Activated T-cell treated with anti-CD3 and anti-CD28 coated beads for 1 hour (primary cell): ENCODE data around the gene STK16.
"Not testable (repeated sequence)": the region's sequence is repeated elsewhere in the genome, so short reads cannot be mapped to it uniquely, and the experiment has no call there.

ENCODE experiments used
- DNase-seq: peaks from one replicate; pipeline ENCODE4 v3.0.0-alpha.2; 2020; ENCODE audit warnings: low read depth

Gene STK16

GRCh38 chr2:219245148-219245898 is at the start of gene STK16, which contains the start of gene GLB1L:
Gene STK16 (plus strand): TSS chr2:219245479. CDS start chr2:219246000, 521 bp downstream.
Gene GLB1L (minus strand): TSS chr2:219245444. CDS start chr2:219243573, 1,871 bp downstream.
- peak; percentile 84 for DNase-seq

- no peak for DNase-seq
Measured at GRCh38 chr2:219197388-219197787, 47.9 kb upstream of the STK16 start.

- no peak for DNase-seq
Measured at GRCh38 chr2:219198974-219199373, 46.3 kb upstream of the STK16 start.

- no peak for DNase-seq
Measured at GRCh38 chr2:219199470-219200211, 45.6 kb upstream of the STK16 start.

GRCh38 chr2:219200502-219201326 is 44.6 kb upstream of the STK16 start:
- not testable (repeated sequence) for DNase-seq

- not testable (repeated sequence) for DNase-seq
Measured at GRCh38 chr2:219201331-219201730, 43.9 kb upstream of the STK16 start.

GRCh38 chr2:219204425-219205164 is 40.7 kb upstream of the STK16 start:
- no peak for DNase-seq

GRCh38 chr2:219205165-219205538 is 40.1 kb upstream of the STK16 start:
- DNase-seq, result no peak

GRCh38 chr2:219205981-219206327 is 39.3 kb upstream of the STK16 start:
- DNase-seq, result no peak

- DNase-seq, result peak; percentile 95
Measured at GRCh38 chr2:219206328-219207133, 38.7 kb upstream of the STK16 start, which contains the start of gene ZFAND2B. Gene ZFAND2B (plus strand): TSS chr2:219206782. CDS start chr2:219206988, 206 bp downstream.

GRCh38 chr2:219207134-219207883 is 38.0 kb upstream of the STK16 start:
- DNase-seq, result no peak

GRCh38 chr2:219207884-219208740 is 37.2 kb upstream of the STK16 start:
- no peak for DNase-seq

GRCh38 chr2:219209236-219210195 is 35.8 kb upstream of the STK16 start:
- no peak for DNase-seq

GRCh38 chr2:219210196-219210885 is 34.9 kb upstream of the STK16 start:
- no peak for DNase-seq

GRCh38 chr2:219210886-219211362 is 34.4 kb upstream of the STK16 start:
- DNase-seq, result no peak

- DNase-seq, result no peak
Measured at GRCh38 chr2:219213026-219213415, 32.3 kb upstream of the STK16 start.

- no peak for DNase-seq
Measured at GRCh38 chr2:219213486-219214071, 31.7 kb upstream of the STK16 start.
